Effector memory CD8-positive, alpha-beta T cell (primary cell): ENCODE data around the gene GCGR.
"Not testable (repeated sequence)": the region's sequence is repeated elsewhere in the genome, so short reads cannot be mapped to it uniquely, and the experiment has no call there.

Experiments used
- ATAC-seq: fragments of 150-1000 bp; cut with Tn5 transposase; replicated peaks from 2 replicates; pipeline ENCODE4 v1.10.0; 2021; ENCODE audit warnings: mild to moderate bottlenecking, moderate library complexity
- DNase-seq, 3 experiments: peaks; one replicate each; pipeline ENCODE4 v3.0.0; 2021
- H3K27ac Mint-ChIP-seq, 2 donors: one replicate each; pipeline ENCODE4 v1.8.0; 2022; ENCODE audit warnings: mild to moderate bottlenecking in 2 of 2, mixed read lengths in 2 of 2, moderate library complexity in 2 of 2
- H3K27me3 Mint-ChIP-seq, 2 donors: one replicate each; pipeline ENCODE4 v1.8.0; 2022; ENCODE audit warnings: mixed read lengths in 2 of 2
- H3K36me3 Mint-ChIP-seq: one replicate; pipeline ENCODE4 v1.8.0; 2022; ENCODE audit warnings: mild to moderate bottlenecking, moderate library complexity, mixed read lengths; ENCODE audit not compliant: insufficient read depth
- H3K4me1 Mint-ChIP-seq, 2 donors: one replicate each; pipeline ENCODE4 v1.8.0; 2022; ENCODE audit warnings: low read depth in 2 of 2, mixed read lengths in 2 of 2
- H3K4me3 Mint-ChIP-seq, 2 donors: one replicate each; pipeline ENCODE4 v1.8.0; 2022; ENCODE audit warnings: mild to moderate bottlenecking in 2 of 2, mixed read lengths in 2 of 2, moderate library complexity in 2 of 2
- H3K9me3 Mint-ChIP-seq, 2 donors: one replicate each; pipeline ENCODE4 v1.8.0; 2022; ENCODE audit warnings: mixed read lengths in 2 of 2

Gene GCGR

DNA sequence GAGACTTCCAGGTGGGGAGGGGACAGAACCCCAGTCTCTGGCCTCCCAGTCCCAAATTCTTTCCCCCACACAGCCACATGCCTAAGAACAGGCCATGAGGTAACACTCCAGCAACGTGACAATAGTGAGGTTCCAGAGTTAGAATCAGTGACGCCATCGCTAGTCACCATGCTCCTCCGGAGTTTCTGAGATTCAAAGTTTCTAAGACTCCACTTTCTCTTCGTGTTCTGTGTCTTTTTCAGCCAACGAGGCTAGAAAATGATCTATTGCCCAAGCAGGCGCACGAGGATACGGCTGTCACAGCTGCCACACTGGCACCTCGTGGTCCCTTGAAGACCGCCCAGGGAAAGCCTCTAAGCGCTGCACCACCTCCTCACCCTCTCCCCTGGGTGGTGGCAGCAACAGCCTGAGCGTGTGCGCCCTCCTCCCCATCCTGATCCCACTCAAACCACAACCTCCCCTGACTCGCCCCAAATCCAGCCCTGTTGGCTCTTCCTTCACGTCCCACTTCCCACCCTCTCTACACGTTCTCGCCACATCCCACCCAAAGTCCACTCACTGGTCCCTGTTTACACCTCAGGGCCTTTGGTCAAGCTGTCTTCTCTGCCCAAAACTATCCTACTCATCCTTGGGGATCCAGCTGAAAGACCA, 28.1 kb downstream of the GCGR start:
- Mint-ChIP-seq H3K27ac (peak overlapping the region; percentile 83 to 95), H3K4me1 (peaks cover 27 to 28% of the 10 kb centered on the region in 2 donors), H3K9me3 (no peaks in the 10 kb centered on the region), H3K27me3 (no peaks in the 10 kb centered on the region), H3K36me3 (peaks cover 13% of the 10 kb centered on the region), H3K4me3 (peak overlapping the region; percentile 86 to 96)
- DNase-seq = peak; percentile 38 to 52 (median 47)
- ATAC-seq = peak; percentile 64

DNA sequence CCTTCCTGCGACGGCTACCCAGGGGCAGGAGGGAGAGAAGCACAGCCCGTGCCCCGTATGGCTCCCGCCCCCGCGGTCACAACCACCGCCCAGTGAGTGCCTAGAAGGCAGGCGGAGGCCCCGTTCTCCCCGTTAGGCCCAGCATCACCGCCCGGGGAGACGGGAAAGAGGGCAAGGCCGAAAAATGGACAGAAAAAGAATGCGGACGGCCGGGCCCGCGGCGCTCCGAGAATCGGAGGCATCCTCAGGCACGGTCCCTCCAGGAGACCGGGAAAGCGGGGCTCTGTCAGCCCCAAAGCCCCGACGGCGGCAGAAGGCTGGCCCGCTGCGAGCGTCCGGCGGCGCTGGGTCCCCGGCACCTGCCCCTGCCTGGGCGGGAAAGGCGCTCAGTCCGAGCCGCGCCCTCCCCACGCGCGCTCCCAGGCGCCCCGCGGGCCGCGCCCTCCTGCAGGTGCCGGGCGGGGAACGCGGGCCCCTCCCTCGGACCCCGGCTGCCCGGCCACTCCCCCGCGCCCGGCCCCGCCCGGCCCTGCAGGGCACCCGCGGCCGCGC, 28.7 kb downstream of the GCGR start:
- H3K4me1 Mint-ChIP-seq = peaks cover 27 to 28% of the 10 kb centered on the region in 2 donors
- H3K27me3 Mint-ChIP-seq = no peaks in the 10 kb centered on the region
- peak overlapping the region; percentile 86 to 96 for H3K4me3 Mint-ChIP-seq
- peak overlapping the region; percentile 83 to 95 for H3K27ac Mint-ChIP-seq
- DNase-seq (peak; percentile 27 to 41 (median 31)), ATAC-seq (peak; percentile 38)
- H3K9me3 Mint-ChIP-seq = no peaks in the 10 kb centered on the region
- peaks cover 9% of the 10 kb centered on the region for H3K36me3 Mint-ChIP-seq

DNA sequence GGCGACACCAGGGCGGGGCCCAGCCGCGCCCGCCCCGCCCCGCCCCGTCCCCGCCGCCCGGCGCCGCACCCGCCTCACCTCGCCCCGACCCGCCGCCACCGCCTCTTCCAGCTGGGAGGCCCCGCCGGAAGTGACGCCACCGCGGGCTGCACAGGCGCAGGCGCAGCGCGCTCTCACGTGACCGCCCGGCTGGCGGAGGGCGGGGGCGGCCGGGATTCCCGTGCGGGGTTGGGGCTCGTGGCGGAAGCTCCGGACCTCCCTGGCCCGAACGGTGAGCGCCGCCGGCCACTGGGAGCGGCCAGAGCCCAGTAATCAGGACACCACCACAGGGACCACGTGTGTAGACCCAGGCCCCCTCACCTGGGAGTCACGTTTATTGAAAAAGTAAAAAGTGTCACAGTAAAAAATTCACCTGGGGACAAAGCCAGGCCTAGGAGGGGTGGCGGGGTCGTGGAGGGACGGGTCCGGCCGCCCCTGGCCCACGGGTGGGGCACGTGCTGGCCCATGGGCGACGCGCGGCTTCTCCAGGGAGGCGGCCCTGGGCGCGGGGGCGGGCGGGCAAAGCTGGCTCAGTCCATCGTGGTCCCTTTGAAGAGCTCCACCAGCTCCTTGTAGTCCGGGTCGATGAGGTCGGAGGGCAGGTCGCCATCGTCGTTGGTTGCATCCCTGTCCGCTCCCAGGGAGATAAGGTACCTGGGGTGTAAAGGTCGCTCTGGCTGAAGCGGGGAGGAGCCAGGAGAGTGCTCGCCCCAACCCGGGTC, 29.4 kb downstream of the GCGR start, which contains the start of gene MCRIP1:
MCRIP1 (minus strand) TSS at position 132 of the 761 bp plus-strand sequence. CDS start 8,785 bp downstream, outside the sequence.
- Mint-ChIP-seq H3K36me3 (peaks cover 6% of the 10 kb centered on the region), H3K27ac (peak within 1 kb of the TSS; percentile 83 to 95), H3K27me3 (no peaks in the 10 kb centered on the region), H3K4me3 (peak within 1 kb of the TSS; percentile 86 to 96), H3K9me3 (no peaks in the 10 kb centered on the region), H3K4me1 (peaks cover 25 to 28% of the 10 kb centered on the region in 2 donors)
- ATAC-seq = peak; percentile 80
- peak; percentile 89 to 93 (median 90) for DNase-seq

DNA sequence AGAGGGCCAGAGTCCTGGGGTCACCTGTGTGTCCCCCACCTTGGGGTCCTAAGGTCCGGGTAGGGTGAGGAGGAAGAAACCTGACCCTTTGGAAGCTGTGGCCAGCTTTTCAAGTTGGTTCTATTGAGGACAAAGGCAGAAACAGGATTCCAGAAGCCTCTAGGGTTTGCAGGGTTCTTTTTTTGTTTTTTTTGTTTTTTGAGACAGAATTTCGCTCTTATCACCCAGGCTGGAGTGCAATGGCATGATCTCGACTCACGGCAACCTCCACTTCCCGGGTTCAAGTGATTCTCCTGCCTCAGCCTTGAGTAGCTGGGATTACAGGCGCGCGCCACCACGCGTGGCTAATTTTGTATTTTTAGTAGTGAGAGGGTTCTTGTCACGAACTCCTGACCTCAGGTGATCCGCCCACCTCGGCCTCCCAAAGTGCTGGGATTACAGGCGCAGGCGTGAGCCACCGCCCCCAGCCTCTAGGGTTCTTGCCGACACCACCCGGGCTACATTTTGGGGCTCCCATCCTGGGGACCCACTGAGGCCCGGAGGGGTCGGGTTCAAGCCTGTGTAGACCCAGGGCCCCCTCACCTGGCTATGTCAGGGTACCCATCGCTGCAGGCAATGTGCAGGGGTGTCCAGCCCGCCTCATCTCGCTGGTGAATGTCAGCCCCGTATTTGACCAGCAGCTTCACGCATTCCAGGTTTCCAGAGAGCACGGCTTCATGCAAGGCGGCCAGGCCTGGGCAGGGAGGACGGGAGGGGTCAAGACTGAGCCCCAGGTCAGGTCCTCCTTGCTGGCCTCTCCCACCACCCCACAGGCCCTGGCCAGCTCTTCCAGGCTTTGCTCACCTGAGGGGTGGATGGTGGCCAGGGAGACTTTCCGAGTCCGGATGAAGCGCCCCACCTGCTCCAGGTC, 30.2 kb downstream of the GCGR start:
- H3K9me3 Mint-ChIP-seq = no peaks in the 10 kb centered on the region
- H3K36me3 Mint-ChIP-seq = peaks cover 6% of the 10 kb centered on the region
- H3K4me1 Mint-ChIP-seq = peaks cover 20 to 23% of the 10 kb centered on the region in 2 donors
- H3K27me3 Mint-ChIP-seq = no peaks in the 10 kb centered on the region
- ATAC-seq (no peak), DNase-seq (no peak)
- peak overlapping the region; percentile 73 to 96 for H3K4me3 Mint-ChIP-seq
- peak overlapping the region; percentile 69 to 76 for H3K27ac Mint-ChIP-seq

DNA sequence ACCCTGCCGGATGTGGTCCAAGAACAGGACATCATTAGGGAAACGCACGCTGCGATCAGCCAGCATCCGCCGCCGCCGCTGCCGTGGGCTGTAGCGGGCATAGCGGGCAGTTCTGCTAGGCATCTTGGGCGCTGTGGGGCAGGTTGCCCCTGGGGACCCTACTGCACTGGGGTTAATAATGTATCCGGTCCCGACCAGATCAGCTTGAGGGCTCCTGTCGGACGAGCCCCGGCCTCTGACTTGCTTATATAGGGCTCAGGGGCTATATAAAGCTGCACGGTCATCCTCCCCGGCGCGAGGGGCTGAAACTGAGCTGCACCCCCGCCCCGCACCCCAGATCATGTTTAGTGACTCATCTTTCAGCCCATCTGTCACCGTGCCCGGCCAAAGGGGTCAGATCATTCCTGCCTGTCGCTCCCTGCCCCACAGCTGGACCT, 30.9 kb downstream of the GCGR start, which contains the start of gene PPP1R27:
PPP1R27 (minus strand) TSS at position 220 of the 437 bp plus-strand sequence; CDS start at position 123, 97 bp downstream.
- no peaks in the 10 kb centered on the region for H3K27me3 Mint-ChIP-seq
- ATAC-seq = no peak
- peaks cover 6% of the 10 kb centered on the region for H3K36me3 Mint-ChIP-seq
- H3K4me1 Mint-ChIP-seq = peaks cover 17 to 20% of the 10 kb centered on the region in 2 donors
- H3K9me3 Mint-ChIP-seq = no peaks in the 10 kb centered on the region
- DNase-seq = no peak
- peak within 1 kb of the TSS; percentile 73 to 96 for H3K4me3 Mint-ChIP-seq
- peak within 1 kb of the TSS; percentile 69 to 76 for H3K27ac Mint-ChIP-seq

DNA sequence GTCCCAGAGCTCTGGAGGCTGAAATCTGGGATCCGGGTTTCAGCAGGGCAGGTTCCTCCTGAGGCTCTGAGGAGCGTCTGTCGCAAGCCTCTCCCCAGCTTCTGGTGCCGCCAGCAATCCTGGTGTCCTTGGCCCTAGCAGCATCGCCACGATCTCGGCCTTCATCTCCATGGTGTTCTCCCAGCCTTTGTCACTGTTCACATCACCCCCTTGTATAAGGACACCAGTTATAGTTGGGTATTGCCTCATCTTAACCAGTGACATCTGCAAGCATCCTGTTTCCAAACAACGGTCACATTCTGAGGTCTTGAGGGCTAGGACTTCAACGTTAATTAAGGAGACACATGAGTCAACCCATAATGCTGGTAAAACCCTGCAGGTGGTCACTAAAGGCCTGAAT, 33.7 kb downstream of the GCGR start:
- DNase-seq (no peak), ATAC-seq (no peak)
- peaks cover under 1 to 3% of the 10 kb centered on the region in 2 donors for H3K4me1 Mint-ChIP-seq
- no peaks in the 10 kb centered on the region for H3K27me3 Mint-ChIP-seq
- no peak overlapping the region for H3K4me3 Mint-ChIP-seq
- H3K27ac Mint-ChIP-seq = no peak overlapping the region
- peaks cover 16% of the 10 kb centered on the region for H3K36me3 Mint-ChIP-seq
- H3K9me3 Mint-ChIP-seq = no peaks in the 10 kb centered on the region

DNA sequence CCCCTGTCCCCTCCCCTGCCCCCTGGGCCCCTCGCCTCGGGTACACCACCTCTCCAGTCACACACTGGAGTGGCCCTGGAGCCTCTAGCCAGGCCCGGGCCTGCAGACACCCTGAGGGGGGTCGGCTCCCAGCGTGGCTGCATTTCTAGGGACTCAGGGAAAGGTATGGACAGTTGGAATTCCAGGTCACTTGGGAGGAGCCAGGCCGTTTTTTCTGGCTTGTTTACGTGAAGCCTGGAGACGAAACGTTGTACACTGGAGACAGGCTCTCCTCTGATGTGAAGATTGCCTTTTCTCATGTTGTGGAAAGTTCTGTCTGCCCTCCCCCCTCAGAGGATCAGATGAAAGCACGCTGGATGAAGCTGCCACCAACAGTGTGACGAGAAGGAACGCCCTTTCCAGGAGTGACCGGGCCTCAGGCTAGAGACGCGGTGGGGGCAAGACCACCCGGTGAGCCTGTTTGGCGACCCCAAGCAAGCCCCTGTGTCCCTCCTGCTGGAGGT, 34.9 kb downstream of the GCGR start:
- Mint-ChIP-seq H3K27ac (no peak overlapping the region), H3K27me3 (no peaks in the 10 kb centered on the region), H3K9me3 (no peaks in the 10 kb centered on the region), H3K4me1 (peaks cover 0 to under 1% of the 10 kb centered on the region in 2 donors), H3K36me3 (peaks cover 26% of the 10 kb centered on the region), H3K4me3 (no peak overlapping the region)
- ATAC-seq (no peak), DNase-seq (no peak)

DNA sequence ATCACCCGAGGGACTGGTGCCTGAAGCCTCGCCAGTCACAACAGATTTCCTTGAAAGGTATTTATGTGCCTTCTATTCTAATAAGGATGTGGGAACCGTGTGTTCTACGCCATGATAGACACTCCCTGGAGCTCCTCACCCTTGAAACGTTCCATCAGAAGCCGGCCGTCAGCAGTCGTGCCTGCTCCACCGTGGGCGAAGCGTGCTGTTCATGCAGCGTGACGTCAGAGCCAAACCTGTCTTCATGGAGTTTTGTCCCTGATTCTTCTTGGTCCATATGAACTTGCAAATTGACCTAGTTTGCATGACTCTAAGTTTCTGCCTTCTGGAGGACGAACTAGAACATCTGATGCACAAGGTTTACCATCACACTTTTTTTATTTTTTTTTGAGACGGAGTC, 35.4 kb downstream of the GCGR start:
- peaks cover 28% of the 10 kb centered on the region for H3K36me3 Mint-ChIP-seq
- H3K27me3 Mint-ChIP-seq = no peaks in the 10 kb centered on the region
- no peak overlapping the region for H3K27ac Mint-ChIP-seq
- H3K4me1 Mint-ChIP-seq = no peaks in the 10 kb centered on the region
- DNase-seq (no peak), ATAC-seq (no peak)
- H3K4me3 Mint-ChIP-seq = no peak overlapping the region
- no peaks in the 10 kb centered on the region for H3K9me3 Mint-ChIP-seq

DNA sequence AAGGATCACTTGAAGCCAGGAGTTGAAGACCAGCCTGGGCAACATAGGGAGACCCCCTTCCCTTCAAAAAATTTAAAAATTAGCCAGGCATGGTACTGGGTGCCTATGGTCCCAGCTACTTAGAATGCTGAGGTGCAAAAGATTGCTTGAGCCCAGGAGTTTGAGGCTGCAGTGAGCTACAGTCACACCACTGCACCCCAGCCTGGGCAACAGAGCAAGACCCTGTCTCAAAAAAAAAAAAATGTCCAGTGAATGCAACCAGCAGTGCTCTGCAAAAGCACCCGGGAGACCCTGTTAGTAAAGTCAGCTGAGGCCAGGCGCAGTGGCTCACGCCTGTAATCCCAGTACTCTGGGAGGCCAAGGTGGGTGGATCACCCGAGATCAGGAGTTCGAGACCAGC, 36.1 kb downstream of the GCGR start:
- H3K27me3 Mint-ChIP-seq, H3K9me3 Mint-ChIP-seq, H3K27ac Mint-ChIP-seq, H3K4me1 Mint-ChIP-seq, ATAC-seq, H3K4me3 Mint-ChIP-seq, DNase-seq: not testable (repeated sequence)
- H3K36me3 Mint-ChIP-seq = peaks cover 36% of the 10 kb centered on the region

DNA sequence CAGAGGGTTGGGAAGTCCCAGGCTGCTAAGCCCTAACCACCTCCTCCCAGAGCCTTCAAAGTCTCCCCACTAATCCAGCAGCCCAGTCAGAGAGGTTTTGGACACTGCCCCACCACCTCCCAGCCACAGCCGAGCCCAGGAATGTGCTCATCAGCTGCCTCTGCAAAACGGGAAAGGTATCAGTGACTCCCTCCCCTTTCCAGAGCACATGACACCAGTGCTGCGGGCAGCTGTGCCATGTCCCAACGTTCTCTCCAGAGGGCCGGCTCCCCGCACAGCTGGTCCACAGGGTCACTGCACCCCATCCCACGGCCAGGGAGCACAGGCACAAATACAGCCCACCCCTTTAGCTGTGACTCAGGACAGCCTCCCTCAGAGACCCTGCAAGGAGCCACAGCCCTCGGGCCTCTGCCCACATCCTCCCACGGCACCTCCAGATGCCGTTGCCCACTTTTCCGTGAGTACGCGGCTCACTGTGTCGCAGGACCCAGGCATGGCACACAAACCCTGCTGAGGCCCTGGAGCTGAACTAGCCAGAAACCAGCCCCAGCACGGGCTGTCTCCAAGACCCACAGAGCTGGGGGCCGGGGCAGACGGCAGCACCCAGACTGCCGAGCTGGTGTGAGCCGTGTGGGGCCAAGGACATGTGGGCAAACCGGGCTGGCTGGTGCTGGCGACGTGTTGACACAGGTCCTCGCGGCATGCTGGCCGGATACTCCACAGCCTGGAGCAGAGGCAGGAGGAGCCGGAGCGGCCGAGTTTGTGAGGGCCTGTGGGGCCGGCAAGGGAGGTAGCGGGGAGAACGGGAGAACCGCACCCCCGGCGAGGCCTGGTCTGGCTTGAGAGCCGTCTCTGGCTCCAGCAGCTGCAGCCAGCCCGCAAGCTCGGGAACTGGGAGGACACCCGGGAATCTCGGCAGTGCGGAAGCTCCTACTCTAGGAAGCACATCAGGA, 37.2 kb downstream of the GCGR start:
- ATAC-seq (no peak), DNase-seq (no peak)
- H3K27ac Mint-ChIP-seq = no peak overlapping the region
- peaks cover 0 to 2% of the 10 kb centered on the region in 2 donors for H3K4me1 Mint-ChIP-seq
- peaks cover 45% of the 10 kb centered on the region for H3K36me3 Mint-ChIP-seq
- no peaks in the 10 kb centered on the region for H3K9me3 Mint-ChIP-seq
- no peak overlapping the region for H3K4me3 Mint-ChIP-seq
- no peaks in the 10 kb centered on the region for H3K27me3 Mint-ChIP-seq

DNA sequence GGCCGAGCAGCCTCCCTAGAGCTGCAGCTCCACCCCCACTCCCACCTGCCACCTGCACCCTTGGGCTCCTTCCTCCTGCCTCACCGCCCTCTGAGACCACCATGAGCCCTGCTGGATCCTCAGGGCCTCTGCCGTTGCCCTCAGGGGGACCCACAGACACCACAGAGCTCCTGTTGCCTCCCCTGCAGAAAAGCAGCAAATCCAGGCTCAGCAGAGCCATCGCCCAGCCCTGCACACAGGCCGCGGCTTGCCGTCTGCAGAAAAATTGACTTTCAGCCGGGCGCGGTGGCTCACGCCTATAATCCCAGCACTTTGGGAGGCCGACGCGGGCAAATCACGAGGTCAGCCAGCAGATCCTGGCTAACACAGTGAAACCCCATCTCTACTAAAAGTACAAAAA, 37.9 kb downstream of the GCGR start:
- Mint-ChIP-seq H3K9me3 (no peaks in the 10 kb centered on the region), H3K27me3 (no peaks in the 10 kb centered on the region), H3K4me1 (peaks cover 0 to 2% of the 10 kb centered on the region in 2 donors), H3K4me3 (no peak overlapping the region), H3K27ac (no peak overlapping the region), H3K36me3 (peaks cover 51% of the 10 kb centered on the region)
- no peak for DNase-seq
- no peak for ATAC-seq

DNA sequence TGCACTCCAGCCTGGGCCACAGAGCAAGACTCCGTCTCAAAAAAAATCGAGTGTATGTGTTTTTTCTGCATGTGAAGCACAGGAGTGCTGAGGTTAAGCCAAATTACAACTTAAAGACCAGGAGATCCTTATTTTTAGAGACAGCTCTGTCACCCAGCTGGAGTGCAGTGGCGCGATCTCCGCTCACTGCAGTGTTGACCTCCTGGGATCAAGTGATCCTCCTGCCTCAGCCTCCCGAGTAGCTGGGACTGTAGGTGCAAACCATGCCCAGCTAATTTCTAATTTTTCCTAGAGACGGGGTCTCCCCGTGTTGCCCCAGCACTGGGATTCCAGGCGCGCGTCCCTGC, 38.4 kb downstream of the GCGR start:
- H3K4me1 Mint-ChIP-seq = peaks cover 0 to 2% of the 10 kb centered on the region in 2 donors
- peaks cover 56% of the 10 kb centered on the region for H3K36me3 Mint-ChIP-seq
- ATAC-seq (no peak), DNase-seq (no peak)
- H3K27ac Mint-ChIP-seq = no peak overlapping the region
- no peaks in the 10 kb centered on the region for H3K9me3 Mint-ChIP-seq
- H3K4me3 Mint-ChIP-seq = no peak overlapping the region
- H3K27me3 Mint-ChIP-seq = no peaks in the 10 kb centered on the region
